ENCODE results near the gene CPLX3. TPM values are rescaled to one million over a fixed set of nuclear protein-coding genes. Genes with fewer than 3 reads are reported as not detected.

CPLX3 gene
- polyA plus RNA-seq, 1 donor from 2014 or later: 0.27 TPM

- TF ChIP-seq CTCF (IDR thresholded peaks at IDR 0.05; ENCODE audit: poor library complexity, severe bottlenecking) (no peak), POLR2AphosphoS5 (IDR thresholded peaks at IDR 0.05) (no peak), TAF1 (IDR thresholded peaks at IDR 0.05; ENCODE audit: low read depth) (no peak), MXI1 (conservative IDR thresholded peaks at IDR 0.05; ENCODE audit: poor library complexity, severe bottlenecking) (no peak), EP300 (conservative IDR thresholded peaks at IDR 0.05; ENCODE audit: poor library complexity, severe bottlenecking) (no peak), EZH2 (IDR thresholded peaks at IDR 0.05; ENCODE audit: borderline replicate concordance, insufficient read depth, low read length, poor library complexity, severe bottlenecking) (no peak), RAD21 (conservative IDR thresholded peaks at IDR 0.05) (no peak), REST (IDR thresholded peaks at IDR 0.05; ENCODE audit: borderline replicate concordance) (no peak)
- no peaks in the 10 kb centered on the region for H3F3A ChIP-seq (ENCODE audit: insufficient read depth, low read length, poor library complexity, severe bottlenecking)
- H3K79me2 ChIP-seq (replicated peaks; ENCODE audit: insufficient read depth, low read length): no peaks in the 10 kb centered on the region
- H3K9ac ChIP-seq (ENCODE audit: low read length): peak overlapping the region; percentile 35
- H3K9me2 ChIP-seq (ENCODE audit: insufficient read depth, low read length): no peaks in the 10 kb centered on the region
- H3K27ac ChIP-seq (ENCODE audit: low read length): no peak overlapping the region
- H3K36me3 ChIP-seq (ENCODE audit: insufficient read depth, low read length): no peaks in the 10 kb centered on the region
- H4K20me1 ChIP-seq (ENCODE audit: insufficient read depth): no peaks in the 10 kb centered on the region
- H3K27me3 ChIP-seq (ENCODE audit: insufficient read depth, low read depth, low read length): peaks cover 27% of the 10 kb centered on the region
- no peaks in the 10 kb centered on the region for H3K9me3 ChIP-seq (ENCODE audit: low read length)
- peak overlapping the region; percentile 3 for H3K4me3 ChIP-seq (ENCODE audit: low read length)
- no peak overlapping the region for H3K4me2 ChIP-seq (ENCODE audit: low read length)
- H2AFZ ChIP-seq (ENCODE audit: low read depth, low read length): no peak overlapping the region
Observed at GRCh38 chr15:74821790-74822158, 4.7 kb upstream of the CPLX3 start.

- no peaks in the 10 kb centered on the region for H3K36me3 ChIP-seq (ENCODE audit: insufficient read depth, low read length)
- peaks cover 32% of the 10 kb centered on the region for H3K27me3 ChIP-seq (ENCODE audit: insufficient read depth, low read depth, low read length)
- H3K9ac ChIP-seq (ENCODE audit: low read length): no peak overlapping the region
- H3K4me3 ChIP-seq (ENCODE audit: low read length): no peak overlapping the region
- H3K9me2 ChIP-seq (ENCODE audit: insufficient read depth, low read length): no peaks in the 10 kb centered on the region
- TF ChIP-seq EP300 (conservative IDR thresholded peaks at IDR 0.05; ENCODE audit: poor library complexity, severe bottlenecking): no peak
- no peak for TF ChIP-seq RAD21 (conservative IDR thresholded peaks at IDR 0.05)
- TF ChIP-seq SMC3 (conservative IDR thresholded peaks at IDR 0.05; ENCODE audit: poor library complexity): no peak
- no peak for TF ChIP-seq CTCF (IDR thresholded peaks at IDR 0.05; ENCODE audit: poor library complexity, severe bottlenecking)
- no peak for TF ChIP-seq POLR2AphosphoS5 (IDR thresholded peaks at IDR 0.05)
- TF ChIP-seq MXI1 (conservative IDR thresholded peaks at IDR 0.05; ENCODE audit: poor library complexity, severe bottlenecking): no peak
- no peak for TF ChIP-seq TAF1 (IDR thresholded peaks at IDR 0.05; ENCODE audit: low read depth)
- no peak for TF ChIP-seq REST (IDR thresholded peaks at IDR 0.05; ENCODE audit: borderline replicate concordance)
- TF ChIP-seq EZH2 (IDR thresholded peaks at IDR 0.05; ENCODE audit: borderline replicate concordance, insufficient read depth, low read length, poor library complexity, severe bottlenecking): no peak
- H3K4me2 ChIP-seq (ENCODE audit: low read length): no peak overlapping the region
- H3K79me2 ChIP-seq (replicated peaks; ENCODE audit: insufficient read depth, low read length): no peaks in the 10 kb centered on the region
- no peak overlapping the region for H3K27ac ChIP-seq (ENCODE audit: low read length)
- no peak overlapping the region for H2AFZ ChIP-seq (ENCODE audit: low read depth, low read length)
- no peaks in the 10 kb centered on the region for H3K9me3 ChIP-seq (ENCODE audit: low read length)
- H4K20me1 ChIP-seq (ENCODE audit: insufficient read depth): no peaks in the 10 kb centered on the region
- no peaks in the 10 kb centered on the region for H3F3A ChIP-seq (ENCODE audit: insufficient read depth, low read length, poor library complexity, severe bottlenecking)
Observed at GRCh38 chr15:74822233-74822632, 4.2 kb upstream of the CPLX3 start.
